NCI-H1092 treated with DMSO at 0.1 percent for 48 hours (cell line): Measurements from ENCODE around the gene ST8SIA5.

Source experiments
- DNase-seq: peaks from one replicate; lab custom pipeline; 2025; lab: John Stamatoyannopoulos, UW

Gene ST8SIA5

GRCh38 chr18:46711444-46711863 is 45.4 kb downstream of the ST8SIA5 start:
- no peak for DNase-seq

GRCh38 chr18:46706968-46707367 is 49.9 kb downstream of the ST8SIA5 start:
- DNase-seq, result no peak

GRCh38 chr18:46705521-46705920 is 51.3 kb downstream of the ST8SIA5 start:
- no peak for DNase-seq

GRCh38 chr18:46704816-46705215 is 52.0 kb downstream of the ST8SIA5 start:
- no peak for DNase-seq

- no peak for DNase-seq
Observed at GRCh38 chr18:46704189-46704588, 52.7 kb downstream of the ST8SIA5 start.

GRCh38 chr18:46702471-46702870 is 54.4 kb downstream of the ST8SIA5 start:
- DNase-seq, result no peak

GRCh38 chr18:46700066-46700824 is 56.6 kb downstream of the ST8SIA5 start:
- no peak for DNase-seq

- no peak for DNase-seq
Observed at GRCh38 chr18:46696702-46697101, 60.2 kb downstream of the ST8SIA5 start.

GRCh38 chr18:46696268-46696667 is 60.6 kb downstream of the ST8SIA5 start:
- no peak for DNase-seq

GRCh38 chr18:46693996-46694395 is 62.9 kb downstream of the ST8SIA5 start:
- DNase-seq, result no peak

- DNase-seq, result no peak
Observed at GRCh38 chr18:46688853-46689525, 67.9 kb downstream of the ST8SIA5 start.

- no peak for DNase-seq
Observed at GRCh38 chr18:46686186-46686585, 70.7 kb downstream of the ST8SIA5 start.

- no peak for DNase-seq
Observed at GRCh38 chr18:46683252-46683651, 73.6 kb downstream of the ST8SIA5 start.

GRCh38 chr18:46680784-46681695 is 75.8 kb downstream of the ST8SIA5 start:
- no peak for DNase-seq

GRCh38 chr18:46679846-46680598 is 76.8 kb downstream of the ST8SIA5 start:
- DNase-seq, result no peak

- no peak for DNase-seq
Observed at GRCh38 chr18:46678785-46679399, 78.0 kb downstream of the ST8SIA5 start.

GRCh38 chr18:46678041-46678440 is 78.8 kb downstream of the ST8SIA5 start:
- no peak for DNase-seq

- no peak for DNase-seq
Observed at GRCh38 chr18:46677611-46678010, 79.2 kb downstream of the ST8SIA5 start.

GRCh38 chr18:46676182-46676835 is 80.5 kb downstream of the ST8SIA5 start:
- DNase-seq, result no peak

GRCh38 chr18:46675112-46675511 is 81.7 kb downstream of the ST8SIA5 start:
- no peak for DNase-seq
